Fibroblast of lung (primary cell): Measurements from ENCODE around the gene DCDC2B. TPM values are rescaled to one million over a fixed set of nuclear protein-coding genes. Genes with fewer than 3 reads are reported as not detected.

ENCODE experiments used
- DNase-seq, 2 donors: peaks; one replicate each; pipeline versions ENCODE4 v3.0.0 to v3.0.0-alpha.2; 2010; ENCODE audit warnings: low read depth in 2 of 2
- H2AFZ ChIP-seq: 2 replicates; pipeline ENCODE4 v1.5.1; 2012; ENCODE audit warnings: low read length, control low read depth, inconsistent platforms
- H3K27ac ChIP-seq: 2 replicates; pipeline ENCODE4 v1.5.1; 2011; ENCODE audit warnings: low read length, control low read depth; ENCODE audit not compliant: insufficient read depth
- H3K27me3 ChIP-seq: 2 replicates; pipeline ENCODE4 v1.5.1; 2011; ENCODE audit warnings: mild to moderate bottlenecking, low read length; ENCODE audit not compliant: control insufficient read depth, insufficient read depth
- H3K36me3 ChIP-seq: 2 replicates; pipeline ENCODE4 v1.5.1; 2011; ENCODE audit warnings: low read length; ENCODE audit not compliant: control insufficient read depth, insufficient read depth
- H3K4me1 ChIP-seq: 2 replicates; pipeline ENCODE4 v1.5.1; 2011; ENCODE audit warnings: low read length; ENCODE audit not compliant: control insufficient read depth, insufficient read depth; ENCODE audit errors: extremely low read depth
- H3K4me2 ChIP-seq: 2 replicates; pipeline ENCODE4 v1.5.1; 2011; ENCODE audit warnings: low read length, control low read depth; ENCODE audit not compliant: insufficient read depth; ENCODE audit errors: extremely low read depth
- H3K4me3 ChIP-seq, 4 experiments: fragments of 200-600 bp in 1 of 4; sonication (generic) in 1 of 4; replicated peaks in 1 of 4; 2 replicates each; pipeline ENCODE4 v1.5.1; 2011 to 2016; ENCODE audit warnings: low read length in 4 of 4, low read depth in 3 of 4, mild to moderate bottlenecking in 3 of 4, control low read depth in 2 of 4, inconsistent platforms in 1 of 4, mixed read lengths in 1 of 4; ENCODE audit not compliant: insufficient read depth in 1 of 4; ENCODE audit errors: control extremely low read depth in 1 of 4
- H3K79me2 ChIP-seq: 2 replicates; pipeline ENCODE4 v1.5.1; 2012; ENCODE audit warnings: mild to moderate bottlenecking, low read length, inconsistent platforms; ENCODE audit not compliant: control insufficient read depth, insufficient read depth
- H3K9ac ChIP-seq: 2 replicates; pipeline ENCODE4 v1.5.1; 2011; ENCODE audit warnings: mild to moderate bottlenecking, low read length, control low read depth; ENCODE audit not compliant: insufficient read depth
- H3K9me3 ChIP-seq: 2 replicates; pipeline ENCODE4 v1.5.1; 2012; ENCODE audit warnings: low read depth, low read length; ENCODE audit not compliant: control insufficient read depth, insufficient read depth
- H4K20me1 ChIP-seq: 2 replicates; pipeline ENCODE4 v1.5.1; 2011; ENCODE audit warnings: low read length; ENCODE audit not compliant: control insufficient read depth, insufficient read depth; ENCODE audit errors: extremely low read depth
- EZH2 ChIP-seq: IDR thresholded peaks from 2 replicates; pipeline ENCODE4 v1.5.1; 2012; ENCODE audit warnings: low read length, control low read depth, mild to moderate bottlenecking; ENCODE audit errors: missing control alignments
- polyA plus RNA-seq, 2 donors: library from polyadenylated mRNA; depleted of rRNA in 1 of 2; stranded (reverse) in 1 of 2; unstranded in 1 of 2; fragments of >200 nt; gene quantifications; 2 replicates each; pipeline ENCODE4 v1.2.1, GENCODE V29; 2011 to 2012; ENCODE audit warnings: missing spikeins in 1 of 2
- total RNA-seq: library from RNA; depleted of rRNA; stranded (reverse); fragments of >200 nt; gene quantifications from 2 replicates; pipeline ENCODE4 v1.2.1, GENCODE V29; 2014
- TF ChIP-seq, protein P1 (sequence below), 2 donors: IDR thresholded peaks in 1 of 2; conservative IDR thresholded peaks in 1 of 2; 1 replicate in 1 of 2; 2 replicates in 1 of 2; pipeline ENCODE4 v1.5.1; 2011 to 2012; ENCODE audit warnings: low read length in 2 of 2, control low read depth in 1 of 2, inconsistent platforms in 1 of 2, low read depth in 1 of 2, mild to moderate bottlenecking in 1 of 2

DCDC2B gene
- total and polyA plus RNA-seq, 2 donors (not counting 1 experiment from before 2014, with no cell fraction given): not detected

DNA sequence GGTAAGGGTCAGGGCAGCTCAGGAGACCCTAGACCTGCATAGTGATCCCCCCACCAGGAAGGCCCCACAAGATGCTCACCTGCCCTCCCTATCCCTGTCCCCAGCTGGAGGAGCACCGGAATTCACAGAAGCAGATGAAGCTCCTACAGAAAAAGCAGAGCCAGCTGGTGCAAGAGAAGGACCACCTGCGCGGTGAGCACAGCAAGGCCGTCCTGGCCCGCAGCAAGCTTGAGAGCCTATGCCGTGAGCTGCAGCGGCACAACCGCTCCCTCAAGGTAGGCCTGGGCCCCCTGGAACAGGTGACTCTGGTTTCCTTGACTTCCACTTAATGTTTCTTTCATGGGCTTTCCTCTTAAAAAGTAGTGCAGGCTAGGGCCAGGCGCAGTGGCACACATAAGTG is 21.0 kb upstream of the DCDC2B start:
- peaks cover 45% of the 10 kb centered on the region for H3K79me2 ChIP-seq
- H3K4me1 ChIP-seq: no peaks in the 10 kb centered on the region
- H3K36me3 ChIP-seq: peaks cover 52% of the 10 kb centered on the region
- peaks cover 3% of the 10 kb centered on the region for H4K20me1 ChIP-seq
- H3K4me3 ChIP-seq: no peak overlapping the region
- no peak overlapping the region for H3K9ac ChIP-seq
- H3K27ac ChIP-seq: no peak overlapping the region
- H3K27me3 ChIP-seq: no peaks in the 10 kb centered on the region
- DNase-seq: no peak
- no peaks in the 10 kb centered on the region for H3K9me3 ChIP-seq
- H3K4me2 ChIP-seq: no peak overlapping the region
- no peak overlapping the region for H2AFZ ChIP-seq
- TF ChIP-seq, protein P1, sequence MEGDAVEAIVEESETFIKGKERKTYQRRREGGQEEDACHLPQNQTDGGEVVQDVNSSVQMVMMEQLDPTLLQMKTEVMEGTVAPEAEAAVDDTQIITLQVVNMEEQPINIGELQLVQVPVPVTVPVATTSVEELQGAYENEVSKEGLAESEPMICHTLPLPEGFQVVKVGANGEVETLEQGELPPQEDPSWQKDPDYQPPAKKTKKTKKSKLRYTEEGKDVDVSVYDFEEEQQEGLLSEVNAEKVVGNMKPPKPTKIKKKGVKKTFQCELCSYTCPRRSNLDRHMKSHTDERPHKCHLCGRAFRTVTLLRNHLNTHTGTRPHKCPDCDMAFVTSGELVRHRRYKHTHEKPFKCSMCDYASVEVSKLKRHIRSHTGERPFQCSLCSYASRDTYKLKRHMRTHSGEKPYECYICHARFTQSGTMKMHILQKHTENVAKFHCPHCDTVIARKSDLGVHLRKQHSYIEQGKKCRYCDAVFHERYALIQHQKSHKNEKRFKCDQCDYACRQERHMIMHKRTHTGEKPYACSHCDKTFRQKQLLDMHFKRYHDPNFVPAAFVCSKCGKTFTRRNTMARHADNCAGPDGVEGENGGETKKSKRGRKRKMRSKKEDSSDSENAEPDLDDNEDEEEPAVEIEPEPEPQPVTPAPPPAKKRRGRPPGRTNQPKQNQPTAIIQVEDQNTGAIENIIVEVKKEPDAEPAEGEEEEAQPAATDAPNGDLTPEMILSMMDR (conservative IDR thresholded peaks at IDR 0.05 in 1 of 2, IDR thresholded peaks at IDR 0.05 in 1 of 2; ENCODE audit: low read depth in 1 of 2, low read length in 2 of 2): no peak
- TF ChIP-seq EZH2: no peak

DNA sequence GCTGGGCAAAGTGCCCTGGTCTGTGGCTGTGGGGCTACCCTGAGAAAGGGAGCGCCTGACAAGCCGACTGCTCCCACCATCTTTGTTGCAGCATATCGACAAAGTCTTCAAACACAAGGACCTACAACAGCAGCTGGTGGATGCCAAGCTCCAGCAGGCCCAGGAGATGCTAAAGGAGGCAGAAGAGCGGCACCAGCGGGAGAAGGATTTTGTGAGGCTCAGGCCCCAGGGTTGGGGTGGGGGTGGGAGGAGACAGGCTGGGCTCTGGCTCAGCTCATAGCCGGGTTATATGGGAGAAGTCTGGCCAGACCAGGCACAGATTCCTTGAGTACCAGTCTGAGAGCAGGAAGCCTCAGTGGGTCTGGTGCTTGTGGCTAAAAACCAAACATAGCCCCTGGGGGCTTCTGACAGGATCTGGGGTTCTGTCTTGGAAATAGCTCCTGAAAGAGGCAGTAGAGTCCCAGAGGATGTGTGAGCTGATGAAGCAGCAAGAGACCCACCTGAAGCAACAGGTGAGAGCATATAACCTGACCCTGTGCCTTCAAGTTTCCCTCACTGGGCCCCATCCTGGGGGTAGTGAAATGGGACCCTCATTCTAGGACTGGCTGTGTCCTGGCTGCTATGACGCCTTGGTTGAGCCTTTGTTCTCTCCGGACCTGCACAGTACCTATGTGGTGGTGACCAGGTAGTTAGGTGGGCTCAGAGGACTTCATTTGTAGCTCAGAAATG is 16.5 kb upstream of the DCDC2B start:
- H3K9ac ChIP-seq: no peak overlapping the region
- TF ChIP-seq, protein P1 (conservative IDR thresholded peaks at IDR 0.05 in 1 of 2, IDR thresholded peaks at IDR 0.05 in 1 of 2; ENCODE audit: low read depth in 1 of 2, low read length in 2 of 2): no peak
- TF ChIP-seq EZH2: no peak
- H3K9me3 ChIP-seq: no peaks in the 10 kb centered on the region
- peaks cover 61% of the 10 kb centered on the region for H3K36me3 ChIP-seq
- no peak overlapping the region for H2AFZ ChIP-seq
- DNase-seq: no peak
- peaks cover 6% of the 10 kb centered on the region for H3K79me2 ChIP-seq
- no peaks in the 10 kb centered on the region for H3K27me3 ChIP-seq
- no peaks in the 10 kb centered on the region for H4K20me1 ChIP-seq
- no peak overlapping the region for H3K4me2 ChIP-seq
- H3K4me3 ChIP-seq: no peak overlapping the region
- H3K27ac ChIP-seq: no peak overlapping the region
- H3K4me1 ChIP-seq: no peaks in the 10 kb centered on the region

- H3K4me3 ChIP-seq: no peak overlapping the region
- TF ChIP-seq EZH2: no peak
- TF ChIP-seq, protein P1 (conservative IDR thresholded peaks at IDR 0.05 in 1 of 2, IDR thresholded peaks at IDR 0.05 in 1 of 2; ENCODE audit: low read depth in 1 of 2, low read length in 2 of 2): no peak
- no peak overlapping the region for H3K27ac ChIP-seq
- H3K9ac ChIP-seq: no peak overlapping the region
- no peak overlapping the region for H2AFZ ChIP-seq
- no peak for DNase-seq
- H3K27me3 ChIP-seq: no peaks in the 10 kb centered on the region
- H3K9me3 ChIP-seq: no peaks in the 10 kb centered on the region
- no peak overlapping the region for H3K4me2 ChIP-seq
- peaks cover 54% of the 10 kb centered on the region for H3K36me3 ChIP-seq
- no peaks in the 10 kb centered on the region for H4K20me1 ChIP-seq
- peaks cover 13% of the 10 kb centered on the region for H3K4me1 ChIP-seq
- H3K79me2 ChIP-seq: no peaks in the 10 kb centered on the region
Measured at GRCh38 chr1:32194984-32195383, 13.9 kb upstream of the DCDC2B start.
